Mammary epithelial cell (primary cell): ENCODE results near the gene HS3ST4.

Experiments used
- CTCF ChIP-seq, 2 donors: IDR thresholded peaks in 1 of 2; conservative IDR thresholded peaks in 1 of 2; 2 replicates each; pipeline ENCODE4 v1.5.1; 2011 to 2012; ENCODE audit warnings: inconsistent platforms in 2 of 2, low read length in 2 of 2, mild to moderate bottlenecking in 2 of 2, control low read depth in 1 of 2, low read depth in 1 of 2; ENCODE audit not compliant: insufficient read depth in 1 of 2; ENCODE audit errors: extremely low read depth in 1 of 2
- EZH2 ChIP-seq: IDR thresholded peaks from 2 replicates; pipeline ENCODE4 v1.6.1; 2012; ENCODE audit warnings: low read length, inconsistent platforms, borderline replicate concordance

GRCh38 chr16:26026709-26027450, 335.1 kb downstream of the HS3ST4 start:
- TF ChIP-seq CTCF (conservative IDR thresholded peaks at IDR 0.05 in 1 of 2, IDR thresholded peaks at IDR 0.05 in 1 of 2; ENCODE audit: extremely low read depth in 1 of 2, insufficient read depth in 1 of 2, low read depth in 1 of 2, low read length in 2 of 2), result no peak
- TF ChIP-seq EZH2, result no peak
